GM21723 (cell line): ENCODE data around the gene NOXA1.
"Not testable (repeated sequence)": the region's sequence is repeated elsewhere in the genome, so short reads cannot be mapped to it uniquely, and the experiment has no call there.

Experiments used
- ATAC-seq: cut with Tn5 transposase; IDR thresholded peaks from one replicate; pipeline ENCODE4 v1.9.1; 2021; ENCODE audit warnings: mild to moderate bottlenecking, moderate library complexity; ENCODE audit not compliant: unreplicated experiment

NOXA1 gene

GRCh38 chr9:137462986-137463930 is 40.1 kb downstream of the NOXA1 start:
- ATAC-seq: no peak

DNA sequence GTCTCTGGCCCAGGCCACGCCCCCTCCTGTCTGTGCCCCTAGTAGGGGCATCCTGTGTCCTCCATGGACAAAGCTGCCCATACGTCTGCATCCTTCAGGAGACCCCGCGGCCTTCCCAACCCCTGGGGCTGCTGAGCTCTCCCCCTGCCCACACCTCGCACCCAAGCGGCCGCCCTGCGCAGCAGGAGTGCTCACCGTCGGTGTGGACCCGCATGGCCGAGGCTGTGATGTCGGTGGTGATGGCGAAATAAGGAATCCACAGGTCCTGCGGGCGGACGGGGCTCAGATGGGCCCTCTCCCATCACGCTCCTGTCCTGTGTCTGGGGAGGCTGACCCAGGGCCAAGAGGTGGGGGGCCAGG is 40.7 kb downstream of the NOXA1 start:
- no peak for ATAC-seq

DNA sequence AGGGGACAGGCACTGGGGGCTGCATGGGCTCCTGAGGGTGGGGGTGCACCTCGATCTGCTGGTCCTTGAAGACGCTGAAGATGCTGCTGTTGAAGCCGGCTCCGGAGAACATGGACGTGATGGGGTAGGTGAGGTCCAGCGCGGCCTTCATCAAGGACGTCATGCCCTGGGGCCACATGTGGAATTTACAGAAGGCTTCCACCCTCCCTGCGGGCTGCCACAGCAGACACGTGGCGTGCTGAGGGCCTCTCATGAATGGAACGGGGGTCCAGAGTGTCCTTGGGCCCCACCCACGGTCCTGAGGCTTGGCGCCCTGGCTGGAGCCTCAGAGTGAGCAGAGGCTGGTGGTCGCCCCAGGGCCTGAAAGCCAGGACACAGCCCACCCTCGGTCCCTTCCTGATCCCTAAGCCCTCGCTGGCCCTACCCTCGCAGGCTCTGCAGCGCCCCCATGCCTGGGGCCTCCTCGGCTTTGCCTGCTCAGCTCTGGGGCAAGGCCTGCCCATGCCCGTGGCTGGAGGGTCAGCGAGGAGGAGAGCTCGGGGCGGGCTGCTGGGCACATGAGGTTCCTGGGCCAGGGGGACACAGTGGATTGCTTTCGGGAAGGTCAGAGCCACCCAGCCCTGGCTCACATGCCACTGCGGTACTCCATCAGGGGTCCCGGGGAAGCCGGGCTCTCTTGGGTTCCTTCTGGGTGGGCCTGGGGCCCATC is 41.3 kb downstream of the NOXA1 start:
- no peak for ATAC-seq

GRCh38 chr9:137465000-137465719 is 42.0 kb downstream of the NOXA1 start:
- ATAC-seq: no peak

DNA sequence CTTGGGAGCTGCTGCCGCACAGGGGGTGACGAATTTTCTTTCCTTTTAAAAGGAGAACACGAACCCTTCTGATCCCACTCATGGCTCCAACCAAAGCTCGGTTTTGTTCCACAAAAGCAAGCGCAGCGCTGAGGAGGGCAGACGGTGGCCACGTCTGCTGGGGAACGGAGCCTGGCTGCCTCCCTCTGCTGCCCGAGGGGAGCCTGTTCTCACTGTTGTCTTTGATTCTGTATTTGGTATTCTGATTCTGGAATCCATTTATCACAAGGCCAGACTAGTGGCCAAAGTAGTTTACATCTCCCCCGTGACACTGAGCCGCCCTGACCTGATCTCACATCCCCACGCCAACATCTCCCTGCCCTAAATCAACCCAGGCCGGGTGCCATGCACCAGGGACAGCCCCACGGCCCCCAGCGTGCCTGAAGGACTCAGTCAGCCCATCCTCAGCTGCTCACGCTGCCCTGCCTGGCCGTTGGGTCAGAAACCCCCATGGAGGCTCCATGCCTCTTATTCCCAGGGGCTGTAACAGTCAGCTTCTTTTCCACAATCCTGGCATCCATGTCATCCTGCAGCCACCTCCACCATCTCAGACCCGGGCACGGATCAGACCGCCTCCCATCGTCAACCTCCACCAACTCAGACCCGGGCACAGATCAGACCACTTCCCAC is 42.7 kb downstream of the NOXA1 start:
- no peak for ATAC-seq

DNA sequence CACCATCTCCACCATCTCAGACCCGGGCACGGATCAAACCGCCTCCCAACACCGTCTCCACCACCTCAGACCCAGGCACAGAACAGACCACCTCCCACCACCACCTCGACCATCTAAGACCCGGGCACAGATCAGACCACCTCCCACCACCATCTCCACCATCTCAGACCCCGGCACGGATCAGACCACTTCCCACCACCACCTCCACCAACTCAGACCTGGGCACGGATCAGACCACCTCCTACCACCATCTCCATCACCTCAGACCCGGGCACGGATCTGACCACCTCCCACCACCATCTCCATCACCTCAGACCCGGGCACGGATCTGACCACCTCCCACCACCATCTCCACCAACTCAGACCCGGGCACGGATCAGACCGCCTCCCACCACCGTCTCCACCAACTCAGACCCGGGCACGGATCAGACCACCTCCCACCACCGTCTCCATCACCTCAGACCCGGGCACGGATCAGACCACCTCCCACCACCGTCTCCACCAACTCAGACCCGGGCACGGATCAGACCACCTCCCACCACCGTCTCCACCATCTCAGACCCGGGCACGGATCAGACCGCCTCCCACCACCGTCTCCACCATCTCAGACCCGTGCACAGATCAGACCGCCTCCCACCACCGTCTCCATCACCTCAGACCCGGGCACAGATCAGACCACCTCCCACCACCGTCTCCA is 43.3 kb downstream of the NOXA1 start:
- not testable (repeated sequence) for ATAC-seq

DNA sequence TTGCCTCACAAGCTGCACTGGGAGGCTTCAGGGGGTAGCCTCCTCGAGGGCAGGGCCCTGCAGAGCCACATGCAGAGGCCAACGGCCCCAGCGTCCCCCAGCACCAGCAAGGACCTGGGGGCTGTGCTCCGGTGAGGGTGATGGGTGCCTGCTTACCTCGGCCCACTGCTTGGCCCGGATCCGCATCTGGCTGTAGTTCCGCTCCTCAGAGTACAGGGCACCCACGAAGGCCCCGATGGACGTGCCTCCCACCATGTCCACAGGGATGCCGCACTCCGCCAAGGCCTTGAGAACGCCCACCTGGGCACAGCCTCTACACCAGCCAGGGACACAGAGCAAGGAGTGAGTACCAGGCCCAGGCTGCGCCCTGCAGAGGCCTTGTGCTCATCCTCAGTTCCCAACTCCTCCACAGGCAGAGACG is 44.0 kb downstream of the NOXA1 start:
- no peak for ATAC-seq

GRCh38 chr9:137467896-137468295 is 44.7 kb downstream of the NOXA1 start:
- no peak for ATAC-seq

DNA sequence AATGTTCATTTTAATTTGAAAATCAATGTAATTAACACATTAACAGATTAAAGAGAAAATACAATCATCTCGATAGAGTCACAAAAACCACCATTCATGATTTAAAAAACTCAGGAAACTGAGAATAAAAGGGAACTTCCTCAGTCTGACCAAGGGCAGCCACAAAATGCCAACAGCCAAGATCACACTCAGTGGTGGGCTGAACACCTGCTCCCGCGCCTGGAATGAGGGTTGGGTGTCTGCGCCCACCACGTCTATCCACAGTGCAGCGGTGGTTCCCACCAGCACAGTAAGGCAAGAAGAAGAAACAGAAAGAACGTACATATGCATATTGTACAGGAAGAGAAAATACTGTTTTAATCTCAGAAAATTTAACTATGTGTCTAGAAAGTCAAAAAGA is 47.6 kb downstream of the NOXA1 start:
- no peak for ATAC-seq

GRCh38 chr9:137474271-137474670 is 51.1 kb downstream of the NOXA1 start:
- no peak for ATAC-seq

DNA sequence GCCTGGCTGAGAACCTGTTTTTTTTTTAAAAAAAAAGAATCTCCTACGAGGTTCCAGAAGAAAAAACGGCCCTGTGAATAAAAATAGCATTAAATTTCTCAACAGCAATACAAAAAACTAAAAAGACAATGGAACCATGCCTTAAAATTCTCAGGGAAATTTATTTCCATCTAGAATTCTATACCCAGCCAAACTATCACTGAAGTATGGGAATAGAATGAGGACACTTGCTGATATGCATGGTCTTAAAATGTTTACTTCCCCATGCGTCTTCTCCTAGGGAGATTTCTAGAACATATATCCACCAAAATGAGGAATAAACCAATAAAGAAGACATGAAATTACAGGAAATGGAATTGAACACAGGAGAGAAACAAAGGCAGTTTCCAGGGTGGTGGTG is 52.5 kb downstream of the NOXA1 start:
- no peak for ATAC-seq

DNA sequence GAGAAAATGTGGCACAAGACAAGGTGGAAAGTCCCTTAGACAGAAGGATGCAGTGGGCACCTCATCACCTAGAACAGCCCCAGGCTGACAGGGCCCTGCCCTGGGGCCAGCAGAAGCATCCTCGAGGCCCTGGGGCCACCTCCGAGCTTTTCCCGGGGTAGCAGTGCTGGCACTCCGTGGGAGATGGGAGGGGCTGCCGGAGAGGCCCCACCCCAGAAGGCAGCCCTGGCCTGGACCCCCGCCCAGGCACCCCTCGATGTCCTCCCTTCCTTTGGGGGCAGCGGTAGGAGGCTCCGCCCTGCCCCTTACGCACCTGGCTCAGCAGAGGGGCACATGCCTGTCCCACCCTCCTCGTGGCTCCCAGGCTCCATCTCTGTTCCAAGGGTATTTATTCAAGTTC is 53.7 kb downstream of the NOXA1 start:
- ATAC-seq: no peak

GRCh38 chr9:137477778-137478612 is 54.8 kb downstream of the NOXA1 start:
- no peak for ATAC-seq

DNA sequence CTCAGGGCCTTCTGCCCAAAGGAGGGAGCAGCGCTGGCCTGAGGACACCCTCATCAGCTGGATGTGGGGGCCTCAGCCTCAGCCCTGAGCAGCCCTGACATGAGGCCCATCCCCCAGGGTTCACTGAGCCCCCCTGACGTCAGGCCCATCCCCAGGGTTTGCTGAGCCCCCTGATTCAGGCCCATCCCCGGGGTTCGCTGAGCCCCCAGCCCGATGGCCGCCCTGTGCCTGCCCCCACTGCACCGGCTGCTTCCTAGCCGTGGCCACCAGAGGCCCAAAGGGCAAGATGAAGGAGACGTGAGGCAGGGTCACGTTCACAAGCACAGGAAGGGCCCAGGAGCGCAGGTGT is 55.4 kb downstream of the NOXA1 start:
- ATAC-seq: no peak

DNA sequence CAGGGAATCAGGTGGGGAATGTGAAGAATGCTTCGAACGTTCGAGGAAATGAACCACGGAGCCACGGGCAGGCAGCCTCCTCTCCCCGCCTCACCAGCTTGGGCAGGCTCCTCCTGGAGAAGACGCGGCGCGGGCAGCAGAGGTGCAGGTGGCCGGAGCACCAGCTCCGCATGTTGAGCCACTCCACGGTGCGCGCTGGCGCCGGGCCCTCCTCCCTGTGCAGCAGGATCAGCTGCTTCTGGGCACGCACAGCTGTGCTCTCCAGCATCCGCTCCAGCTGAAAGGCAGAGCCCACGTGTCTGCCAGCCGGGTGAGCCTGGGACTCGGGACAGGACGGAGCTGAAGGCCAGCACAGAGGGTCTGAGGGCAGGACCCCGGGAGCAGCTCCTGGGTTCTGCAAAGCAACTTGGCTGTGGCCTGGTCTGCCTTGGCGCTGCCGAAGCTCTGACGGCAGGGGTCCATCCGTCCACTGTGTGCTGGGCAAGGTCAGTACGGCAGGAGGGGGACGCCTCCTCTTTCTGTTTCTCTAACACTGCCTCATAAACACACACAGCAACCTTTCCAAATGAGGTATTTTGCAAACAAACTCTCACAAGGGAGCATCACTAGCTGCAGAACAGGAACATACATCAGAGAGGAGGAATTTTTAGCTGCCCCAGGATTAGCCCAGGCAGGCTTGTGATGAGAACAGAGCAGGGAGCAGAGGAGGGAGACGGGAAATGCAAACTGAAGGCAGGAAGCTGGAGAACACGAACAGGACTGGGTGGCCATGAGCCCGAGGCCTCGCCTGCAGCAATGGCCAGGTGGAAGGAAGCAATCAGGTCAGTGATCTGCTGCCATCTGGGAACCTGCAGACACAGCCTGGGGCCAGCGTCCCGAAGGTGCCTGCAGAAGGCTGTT is 56.0 kb downstream of the NOXA1 start:
- ATAC-seq: no peak

- ATAC-seq: no peak
Observed at GRCh38 chr9:137479892-137480685, 56.9 kb downstream of the NOXA1 start.

GRCh38 chr9:137480686-137481683 is 57.8 kb downstream of the NOXA1 start:
- ATAC-seq: no peak
